Retina (tissue), 1 donor: Measurements from ENCODE around the gene ARHGAP26.

Experiments
- DNase-seq: peaks from one replicate; pipeline ENCODE4 v3.0.0-alpha.2; 2016

The ARHGAP26 gene

DNA sequence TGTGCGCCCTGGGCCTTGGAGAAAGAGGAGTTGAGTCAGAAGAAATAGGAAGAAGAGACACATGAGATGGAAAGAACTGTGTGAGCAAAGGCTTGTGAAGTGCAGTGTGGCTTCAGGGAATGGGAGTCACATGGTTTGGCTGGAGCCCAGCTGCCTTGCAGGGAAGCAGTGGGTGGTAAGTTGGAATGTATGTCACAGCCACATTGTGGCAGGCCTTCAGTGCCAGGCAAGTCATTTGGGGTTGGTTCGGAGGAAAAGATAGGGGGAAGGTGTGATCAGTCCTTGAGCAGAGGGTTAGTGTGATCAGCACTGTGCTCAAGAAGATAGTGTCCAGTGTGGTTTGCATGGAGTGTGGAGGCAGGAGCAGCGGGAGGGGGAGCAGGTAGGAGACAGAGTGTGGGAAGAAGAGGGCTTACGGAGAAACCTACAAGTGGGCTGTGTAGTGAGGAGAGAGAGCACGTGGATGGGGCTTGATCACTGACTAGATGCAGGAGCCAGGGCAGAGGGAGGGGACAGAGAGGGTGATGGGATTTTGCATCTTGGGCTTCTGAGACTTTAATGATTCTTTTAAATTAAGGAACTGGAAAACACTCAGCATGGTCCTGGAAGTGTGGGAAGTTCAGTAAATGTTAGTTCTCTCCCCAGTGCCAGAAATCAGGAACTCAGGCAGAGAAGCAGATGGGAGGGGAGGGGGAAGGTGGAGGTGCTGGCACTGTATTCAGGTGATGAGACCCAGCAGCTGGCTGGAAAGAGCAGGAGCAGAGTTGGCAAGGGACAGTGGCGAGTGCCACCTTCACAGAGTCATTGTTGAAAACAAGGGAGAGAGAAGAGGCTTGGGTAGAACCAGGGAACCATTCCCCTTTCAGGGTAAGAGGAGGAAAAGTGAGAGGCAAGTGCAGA lies 46.6 kb downstream of the ARHGAP26 start:
- DNase-seq, result peak; percentile 56

DNA sequence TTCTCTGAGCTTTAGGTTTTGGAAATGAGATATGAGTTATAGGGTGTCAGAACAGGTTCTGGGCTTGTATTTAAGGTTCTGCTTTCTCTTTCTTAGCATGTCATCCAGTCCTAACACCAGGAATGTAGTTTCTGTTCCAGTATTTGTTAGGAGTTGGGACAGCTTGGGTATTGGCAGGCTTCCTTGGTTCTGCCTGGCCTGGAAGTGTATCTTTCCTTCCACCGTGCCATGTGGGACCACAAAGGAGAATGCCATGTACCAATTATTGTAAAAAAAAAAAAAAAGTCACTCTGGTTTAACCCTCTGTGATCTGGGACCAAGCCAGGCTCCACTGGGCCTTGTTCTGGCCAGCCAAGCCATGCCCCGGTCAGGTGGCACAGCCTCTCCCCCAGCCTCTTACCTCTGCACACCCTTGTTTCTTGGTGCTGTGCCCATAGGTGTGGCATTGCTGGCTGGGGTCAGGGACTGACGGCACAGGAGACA lies 47.8 kb downstream of the ARHGAP26 start:
- DNase-seq, result no peak

DNA sequence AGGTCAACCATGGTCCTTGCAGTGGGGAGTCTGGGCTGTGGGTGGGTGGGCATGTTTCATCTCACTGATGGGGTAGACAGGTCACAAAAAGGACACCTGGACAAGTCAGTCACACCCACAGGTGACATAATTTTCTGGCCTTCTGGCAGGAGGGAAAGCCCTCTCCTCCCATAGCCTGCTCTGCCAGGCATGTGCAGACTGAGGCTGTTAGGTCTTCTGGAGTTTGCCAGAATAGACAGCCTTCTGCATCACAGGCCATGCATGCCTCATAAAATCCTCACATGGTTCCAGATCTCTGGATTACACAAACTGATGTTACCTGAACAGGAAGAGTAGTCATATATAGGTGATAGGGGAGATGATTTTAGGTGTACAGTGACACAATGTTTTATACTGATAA lies 49.1 kb downstream of the ARHGAP26 start:
- no peak for DNase-seq

DNA sequence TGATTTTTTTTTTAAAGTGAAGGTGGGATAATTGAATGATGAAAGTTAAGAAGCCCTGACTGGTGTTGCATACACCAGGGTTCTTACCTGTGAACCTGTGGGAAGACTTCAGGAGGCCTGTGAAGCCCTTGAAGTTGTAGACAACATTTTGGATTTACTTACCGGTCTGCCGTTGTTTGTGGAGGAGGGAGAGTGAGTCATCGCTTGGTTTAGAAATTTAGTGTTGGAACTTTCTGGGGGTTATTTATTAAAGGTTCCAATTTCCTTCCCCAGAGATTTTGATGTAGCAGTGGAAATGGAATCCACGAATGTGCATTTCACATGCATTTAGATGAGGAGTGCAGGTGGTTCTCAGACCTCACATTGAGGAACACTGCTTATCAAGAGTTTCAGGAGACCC lies 49.6 kb downstream of the ARHGAP26 start:
- DNase-seq, result no peak

DNA sequence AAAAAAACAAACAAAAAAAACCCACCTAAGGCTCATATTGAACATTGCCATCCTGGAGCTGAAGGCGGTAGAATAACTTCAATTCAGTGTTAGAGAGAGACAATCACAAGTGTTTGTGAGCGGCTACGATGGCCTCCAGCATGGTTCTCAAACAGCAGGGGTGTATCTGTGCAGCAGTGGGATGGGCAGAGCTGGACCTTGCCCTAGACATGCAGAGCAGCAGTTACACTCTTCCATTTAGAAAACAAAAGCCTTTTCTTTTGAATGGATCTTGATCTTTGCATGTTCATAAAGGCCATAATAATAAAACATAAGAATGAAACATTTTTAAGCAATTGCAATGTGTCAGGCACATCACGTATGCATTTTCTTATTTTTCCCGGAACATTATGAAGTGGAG lies 50.3 kb downstream of the ARHGAP26 start:
- no peak for DNase-seq

DNA sequence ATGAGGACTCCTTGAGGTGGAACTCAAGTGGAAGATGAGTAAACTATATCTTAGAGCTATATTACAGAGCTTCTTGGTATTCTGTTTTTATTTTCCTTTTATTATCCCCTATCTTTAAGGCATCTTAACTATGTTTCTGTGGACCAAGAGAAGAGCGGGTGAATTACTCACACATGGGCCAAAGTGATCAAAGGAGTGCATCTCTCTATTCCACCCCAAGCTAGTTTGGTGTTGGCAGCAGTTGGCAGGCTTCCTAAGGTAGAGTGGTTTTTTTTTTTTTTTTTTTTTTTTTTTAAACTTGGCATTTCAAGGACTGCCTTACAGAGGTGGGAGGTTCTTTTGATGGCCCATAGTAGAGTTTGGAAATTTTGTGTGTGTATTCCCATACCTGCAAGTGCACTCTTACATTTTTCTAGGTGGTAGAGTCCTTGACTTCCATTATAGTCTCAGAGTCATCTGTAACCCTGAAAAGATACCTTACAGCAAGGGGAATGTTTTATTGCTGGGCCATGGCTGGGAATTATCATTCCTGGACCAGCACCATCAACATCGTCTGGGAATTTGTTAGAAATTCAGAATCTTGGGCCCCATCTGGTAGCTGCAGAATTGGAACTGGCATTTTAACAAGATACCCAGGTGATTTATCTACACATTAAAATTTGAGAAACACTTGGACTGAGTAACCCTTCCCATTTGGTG lies 51.0 kb downstream of the ARHGAP26 start:
- DNase-seq, result no peak

DNA sequence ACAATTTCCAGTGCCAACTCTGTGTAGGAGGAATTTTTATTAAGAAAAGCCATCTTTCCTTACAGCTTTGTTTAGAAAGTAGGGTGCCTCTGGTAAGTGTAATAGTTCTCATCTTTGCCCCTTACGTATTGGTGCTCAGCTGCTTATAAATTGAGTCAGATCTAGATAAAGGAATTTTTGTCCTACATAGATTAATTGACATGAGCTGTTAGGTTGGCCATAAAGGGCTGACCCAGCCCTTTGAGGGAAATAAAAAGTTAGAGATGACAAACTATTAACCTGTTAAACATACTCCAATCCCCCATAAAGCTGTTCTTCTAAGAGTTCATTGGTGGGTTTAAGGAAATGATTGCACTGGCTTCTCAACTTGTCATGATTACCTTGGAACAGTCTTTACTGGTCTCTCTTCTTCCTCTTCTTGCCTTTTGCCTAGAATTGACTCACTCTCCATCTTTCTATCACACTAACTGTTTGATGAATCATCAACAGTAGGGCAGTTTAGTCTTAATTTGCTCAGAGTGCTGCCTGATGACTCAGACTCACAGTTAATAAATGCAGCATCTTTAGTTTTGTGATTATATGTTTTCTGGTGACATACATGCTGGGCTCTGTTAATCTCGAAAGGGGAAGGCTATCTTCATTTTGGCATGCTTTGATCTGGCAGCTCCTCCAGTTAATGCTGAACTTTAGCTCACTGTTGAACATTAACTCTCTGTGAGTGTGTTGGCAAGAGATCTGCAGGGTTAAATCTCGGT lies 51.7 kb downstream of the ARHGAP26 start:
- no peak for DNase-seq

DNA sequence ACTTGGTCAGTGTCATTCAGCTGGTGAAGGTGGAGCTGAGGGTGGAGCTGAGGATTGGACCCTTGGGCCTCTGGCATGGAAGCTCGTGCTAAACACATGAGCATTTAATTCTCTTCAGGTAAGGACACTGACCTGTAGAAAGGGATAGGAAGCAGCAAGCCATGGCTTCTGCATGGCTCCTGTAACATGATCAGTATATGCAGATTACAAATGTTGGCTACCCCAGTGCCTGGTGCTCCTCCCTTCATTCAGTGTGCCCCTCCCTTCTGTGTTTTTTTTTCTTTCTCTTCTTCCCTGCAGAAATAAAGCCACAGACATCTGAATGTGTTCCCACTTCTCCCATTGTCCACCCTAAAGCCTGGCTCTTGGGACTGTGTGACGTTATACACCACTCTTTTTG lies 52.9 kb downstream of the ARHGAP26 start:
- DNase-seq, result no peak

DNA sequence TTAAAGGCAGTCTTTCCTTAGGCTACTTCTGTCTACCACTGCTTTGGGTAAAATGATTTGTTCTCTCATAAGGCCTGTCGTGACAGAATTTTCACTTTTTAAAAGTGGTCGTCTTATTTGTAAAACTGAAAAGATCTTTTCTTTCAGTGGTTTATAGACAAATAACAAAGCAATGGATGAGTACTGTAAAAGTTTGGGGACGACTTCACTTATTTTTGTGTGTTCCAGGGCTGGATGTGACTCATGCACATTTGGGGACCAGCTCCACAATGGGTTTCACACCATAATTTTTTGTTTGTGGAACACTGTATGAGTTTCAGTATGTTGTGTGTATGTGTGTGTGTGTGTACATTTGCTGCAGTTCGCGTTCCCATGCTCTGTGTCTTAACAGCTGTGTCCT lies 53.6 kb downstream of the ARHGAP26 start:
- no peak for DNase-seq

DNA sequence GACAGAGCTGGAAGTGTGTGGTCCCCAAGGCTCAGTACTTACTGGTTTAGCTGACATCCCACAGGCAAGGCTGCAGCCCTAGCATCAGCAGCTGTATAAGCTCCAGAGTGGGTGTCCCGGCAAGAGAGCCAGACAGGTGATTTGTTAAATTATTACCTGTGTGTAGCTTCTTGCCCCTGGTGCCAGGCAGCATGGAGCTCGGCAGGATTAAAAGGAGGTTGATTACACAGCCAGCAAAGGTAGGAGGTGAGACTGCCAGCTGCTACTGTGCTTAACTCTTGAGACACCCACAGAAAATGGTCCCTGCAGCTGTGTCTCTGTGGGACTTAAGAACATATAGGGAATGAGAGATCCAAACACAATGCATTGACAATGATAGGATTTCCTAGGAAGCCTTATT lies 54.2 kb downstream of the ARHGAP26 start:
- DNase-seq, result no peak

DNA sequence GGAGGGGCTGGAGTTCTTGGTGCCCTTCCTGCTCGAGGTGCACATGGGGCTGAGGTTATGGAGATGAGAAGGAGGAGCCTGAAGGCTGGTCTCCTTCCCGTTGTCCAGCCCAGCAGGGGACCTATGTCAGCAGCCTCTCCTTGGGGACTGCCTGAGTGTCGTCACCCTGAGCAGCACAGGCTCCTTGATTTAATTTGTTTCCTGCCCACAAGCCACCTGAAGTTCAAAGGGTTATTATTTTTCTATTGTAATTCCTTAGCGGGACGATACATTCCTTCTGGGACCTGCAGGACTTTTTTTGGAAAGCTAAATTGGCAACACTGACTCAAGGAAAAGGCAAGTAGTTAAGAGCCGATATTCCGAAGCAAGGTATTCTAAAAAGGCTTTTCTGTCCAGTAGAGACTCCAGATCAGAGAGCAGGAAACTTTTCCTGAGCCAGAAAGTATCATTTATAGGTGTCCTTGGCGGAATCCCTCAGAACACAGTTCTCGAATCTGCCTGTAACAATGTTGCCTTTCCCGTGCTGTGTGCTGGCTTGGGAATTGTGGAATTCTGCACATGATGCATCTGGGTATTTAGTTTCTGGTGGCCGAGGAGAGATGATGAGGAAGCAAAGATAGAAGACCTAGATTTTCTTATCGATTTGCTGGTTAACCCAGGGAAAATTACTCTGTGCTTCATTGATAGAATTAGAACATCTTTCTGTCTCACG lies 55.4 kb downstream of the ARHGAP26 start:
- no peak for DNase-seq

DNA sequence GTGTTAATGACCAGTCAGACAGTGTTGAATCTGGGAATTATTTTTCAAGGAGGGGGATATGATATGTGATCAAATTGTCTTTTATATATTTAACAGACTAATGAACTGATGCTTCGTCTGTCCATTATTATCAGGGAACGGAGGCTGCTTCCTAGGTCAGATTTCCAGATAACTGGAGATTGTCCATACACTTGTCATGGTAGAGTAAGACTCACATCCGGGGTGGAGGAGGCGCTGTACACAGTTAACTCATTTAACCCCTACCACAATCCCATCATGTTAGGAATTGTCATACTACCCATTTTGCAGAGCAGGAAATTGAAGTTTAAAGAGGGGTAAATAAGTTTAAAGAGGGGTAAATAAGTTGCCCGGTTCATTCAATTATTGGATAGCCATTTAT lies 55.9 kb downstream of the ARHGAP26 start:
- DNase-seq, result no peak

DNA sequence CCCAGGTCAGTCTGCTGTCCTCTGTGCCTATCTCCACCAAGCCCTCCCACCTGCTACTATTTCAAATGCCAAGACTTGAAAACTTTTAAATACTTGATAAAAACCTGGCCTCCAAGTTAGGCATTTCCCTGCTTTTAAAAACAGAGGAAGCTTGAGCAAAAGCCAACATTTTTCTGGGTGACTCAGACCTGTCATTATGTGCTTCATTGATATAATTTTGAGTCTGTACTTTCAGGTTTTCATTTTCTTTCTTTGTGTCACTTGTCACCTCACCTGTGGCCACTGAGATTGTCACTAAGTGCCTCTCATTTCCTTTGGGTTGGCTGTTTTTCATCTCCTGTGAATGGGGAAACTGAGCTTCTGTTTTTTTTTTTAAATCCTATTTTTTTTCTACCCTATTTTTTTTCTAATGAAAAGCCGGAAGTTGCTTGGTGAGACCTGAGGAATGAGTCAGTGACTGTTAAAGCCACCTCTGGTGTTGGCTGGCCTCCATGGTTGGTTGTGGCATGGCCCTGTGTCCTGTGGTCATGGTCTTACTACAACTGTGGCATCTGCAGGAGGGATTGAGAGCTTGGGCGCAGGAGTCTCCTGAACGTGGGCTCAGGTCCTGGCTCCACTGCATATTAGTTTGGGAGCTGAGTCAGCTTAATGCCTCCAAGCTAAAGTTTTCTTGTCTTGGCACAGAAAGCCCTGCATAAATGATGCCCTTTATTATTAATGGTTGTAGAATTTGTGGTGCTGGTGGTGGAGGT lies 56.7 kb downstream of the ARHGAP26 start:
- no peak for DNase-seq

DNA sequence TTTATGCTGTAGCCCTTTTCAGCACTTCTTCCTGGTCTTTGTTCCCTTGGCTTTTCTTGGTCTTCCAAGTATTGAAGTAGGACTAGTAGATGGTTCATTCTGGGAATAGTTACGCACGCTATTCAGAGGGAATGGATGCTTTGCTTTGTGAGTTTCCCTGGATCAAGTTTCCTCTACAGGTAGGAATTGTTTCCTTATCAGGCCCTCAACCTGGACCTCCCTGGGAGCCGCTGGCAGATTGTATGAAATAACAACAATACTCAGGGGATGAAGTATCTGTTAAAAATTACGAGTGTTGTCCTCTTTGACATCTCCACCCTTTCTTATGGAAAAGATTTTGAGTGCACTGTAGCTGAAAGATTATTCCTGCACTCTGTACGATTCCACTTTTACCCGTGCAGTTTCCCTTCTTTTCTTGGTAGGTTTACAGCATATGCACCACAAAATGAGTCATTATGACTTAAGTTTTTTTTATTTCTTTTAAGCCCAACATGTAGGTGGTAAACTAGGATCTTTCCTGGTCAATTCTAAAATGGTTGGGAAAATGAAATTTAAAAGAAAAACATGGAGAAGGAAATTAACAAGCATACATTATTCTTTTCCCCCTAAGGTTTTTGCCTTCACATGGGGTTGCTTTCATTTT lies 57.9 kb downstream of the ARHGAP26 start:
- DNase-seq, result no peak

DNA sequence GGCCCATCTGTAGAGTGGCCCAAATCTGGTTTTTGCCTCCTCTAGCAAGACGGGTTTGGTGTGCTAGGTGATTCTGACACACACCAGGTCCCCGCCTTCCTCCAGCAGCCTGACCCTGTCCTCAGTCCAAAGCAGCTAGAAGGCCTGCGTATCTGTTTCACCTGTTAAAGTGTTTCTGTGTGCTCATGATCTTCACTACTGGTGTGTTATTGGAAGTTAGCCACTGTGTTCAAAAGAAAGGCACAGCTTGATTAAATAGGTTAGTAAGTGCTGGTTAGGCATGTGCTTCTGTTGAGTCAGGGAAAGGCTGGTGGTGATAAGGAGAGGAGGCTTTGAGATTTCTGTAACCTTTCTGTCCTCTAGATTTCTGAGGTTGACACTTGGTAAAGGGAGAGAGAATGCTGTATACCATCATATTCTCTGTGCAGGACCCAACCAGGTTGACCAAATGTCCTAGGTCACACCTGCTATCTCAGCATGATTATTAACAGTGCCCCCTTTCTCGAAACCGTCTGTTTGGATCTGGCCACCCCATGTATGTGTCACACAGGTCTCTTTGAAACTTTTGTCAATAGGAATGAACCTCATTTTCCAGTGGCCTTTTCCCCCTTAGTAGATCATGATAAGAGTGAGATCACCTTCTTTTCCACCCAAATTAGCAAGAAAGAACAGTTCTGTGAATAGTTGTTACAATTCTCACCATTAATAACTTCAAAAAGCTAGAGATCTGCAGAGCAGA lies 58.8 kb downstream of the ARHGAP26 start:
- no peak for DNase-seq

DNA sequence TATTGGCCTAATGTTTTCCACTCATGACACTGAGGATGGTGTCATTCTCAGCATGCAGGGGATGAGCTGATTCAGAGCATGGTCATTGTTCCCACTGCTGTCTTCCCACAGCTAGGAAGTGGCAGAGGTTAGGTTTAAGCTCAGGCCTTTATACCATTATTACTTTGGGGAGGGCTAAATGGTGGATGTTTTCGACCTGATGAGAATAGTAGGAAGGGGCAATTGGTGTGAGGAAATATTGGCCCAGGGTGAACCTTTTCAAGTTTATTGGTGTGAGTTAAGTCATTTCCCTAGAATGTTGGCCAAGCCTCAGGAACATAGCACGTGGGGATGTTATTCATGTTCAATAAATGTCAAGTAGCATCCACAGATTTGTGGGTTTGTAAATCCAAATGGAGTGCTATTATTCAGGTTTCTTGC lies 59.6 kb downstream of the ARHGAP26 start:
- no peak for DNase-seq

DNA sequence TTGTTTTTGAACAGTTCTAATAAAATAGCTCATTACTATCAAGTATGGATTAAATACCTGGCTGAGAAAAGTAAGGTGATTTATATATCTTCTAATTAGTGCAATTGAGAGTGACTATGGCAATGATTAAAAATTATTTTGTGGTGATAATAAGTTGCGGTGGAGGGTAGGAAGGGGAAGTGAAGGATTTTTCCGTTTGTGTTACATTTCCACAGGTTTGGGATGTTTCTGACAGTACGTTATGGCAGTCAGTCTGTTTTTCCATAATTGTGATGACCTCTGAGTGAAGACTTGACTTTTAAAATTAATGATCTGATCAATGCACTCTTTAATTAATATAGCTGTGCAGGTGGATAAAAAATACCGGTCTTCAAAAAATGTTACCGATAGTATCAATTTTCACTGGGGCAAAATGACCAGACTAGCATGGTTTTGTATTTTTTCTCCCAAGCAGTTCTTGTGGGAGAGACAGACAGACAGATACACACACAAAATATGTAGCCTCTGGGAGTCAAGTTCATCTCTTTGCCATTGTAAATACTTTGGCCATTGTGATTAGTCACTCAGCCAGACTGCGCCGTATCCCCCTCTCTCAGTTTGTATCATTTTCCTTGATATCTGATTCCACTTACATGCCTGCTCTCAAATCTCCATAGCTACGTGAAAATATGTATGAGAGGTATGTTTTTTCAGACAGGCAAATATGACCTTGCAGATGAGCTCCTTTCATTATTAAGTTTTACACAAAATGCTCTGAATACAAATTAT lies 60.2 kb downstream of the ARHGAP26 start:
- no peak for DNase-seq

DNA sequence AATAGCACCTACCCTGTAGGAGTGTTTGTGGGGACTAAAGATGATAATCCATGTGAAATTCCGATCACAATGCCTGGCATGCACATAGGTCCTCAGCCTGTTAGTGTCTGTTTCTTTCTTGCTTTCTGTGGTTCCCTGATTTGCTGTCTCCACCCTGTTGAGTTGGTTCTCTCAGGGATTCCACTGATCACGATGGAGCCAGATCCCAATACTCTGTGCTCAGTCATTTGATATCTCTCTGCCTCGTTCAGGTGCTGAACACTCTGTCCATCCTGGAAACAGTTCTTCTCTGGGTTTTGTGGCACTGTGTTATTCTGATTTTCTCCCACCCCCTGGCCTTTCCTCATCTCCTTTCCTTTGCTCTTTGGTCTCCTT lies 60.8 kb downstream of the ARHGAP26 start:
- no peak for DNase-seq

DNA sequence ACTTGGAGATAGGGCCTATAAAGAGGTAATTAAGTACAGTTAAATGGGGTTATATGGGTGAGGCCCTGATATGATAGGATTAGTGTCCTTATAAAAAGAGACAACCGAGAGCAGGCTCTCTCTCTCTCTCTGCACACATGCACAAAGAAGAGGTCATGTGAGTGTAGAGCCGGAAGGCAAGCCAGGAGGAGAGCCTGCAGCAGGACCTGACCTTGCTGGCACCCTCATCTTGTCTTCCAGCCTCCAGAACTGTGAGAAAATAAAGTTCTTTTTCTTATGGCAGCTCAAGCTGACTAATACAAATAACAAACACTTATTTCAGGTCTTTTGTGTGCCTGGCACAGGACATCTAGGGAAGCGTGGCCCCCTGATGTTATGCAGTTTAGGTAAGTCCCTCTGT lies 62.1 kb downstream of the ARHGAP26 start:
- DNase-seq, result no peak
